OCI-LY7 (cell line): ENCODE data around the gene PIGW.

Experiments used
- EZH2phosphoT487 ChIP-seq: fragments of 200-600 bp; sonication (generic); IDR thresholded peaks from 2 replicates; pipeline ENCODE4 v1.6.1; 2018; ENCODE audit warnings: low read depth, borderline replicate concordance, mild to moderate bottlenecking, mixed run types, antibody characterized with exemption, low read length, moderate library complexity, mixed read lengths
- TF ChIP-seq, protein P1 (sequence below): fragments of 200-600 bp; sonication (generic); conservative IDR thresholded peaks from 2 replicates; pipeline ENCODE4 v1.5.1; 2014; ENCODE audit warnings: mild to moderate bottlenecking, antibody characterized with exemption, low read length, moderate library complexity, mixed read lengths

DNA sequence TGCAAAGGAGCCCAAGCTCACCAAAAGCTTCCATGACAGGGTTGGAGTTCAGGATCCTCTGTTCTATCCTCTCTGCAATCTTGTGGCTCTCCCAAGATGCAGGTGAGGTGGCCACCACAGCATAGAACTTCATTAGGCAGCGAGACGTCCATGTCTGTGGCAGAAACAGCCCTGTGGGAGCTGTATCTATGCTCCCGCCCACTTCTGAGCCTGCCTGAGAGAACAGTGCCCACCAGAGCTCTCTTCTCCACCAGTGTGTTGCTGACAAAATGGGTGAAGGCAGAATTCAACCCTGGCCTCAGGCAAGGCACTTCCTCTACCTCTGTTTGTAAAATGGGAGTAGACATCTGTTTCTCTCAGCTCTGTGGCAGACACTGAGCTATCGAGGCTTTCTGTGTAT lies 18.9 kb upstream of the PIGW start:
- TF ChIP-seq, protein P1, sequence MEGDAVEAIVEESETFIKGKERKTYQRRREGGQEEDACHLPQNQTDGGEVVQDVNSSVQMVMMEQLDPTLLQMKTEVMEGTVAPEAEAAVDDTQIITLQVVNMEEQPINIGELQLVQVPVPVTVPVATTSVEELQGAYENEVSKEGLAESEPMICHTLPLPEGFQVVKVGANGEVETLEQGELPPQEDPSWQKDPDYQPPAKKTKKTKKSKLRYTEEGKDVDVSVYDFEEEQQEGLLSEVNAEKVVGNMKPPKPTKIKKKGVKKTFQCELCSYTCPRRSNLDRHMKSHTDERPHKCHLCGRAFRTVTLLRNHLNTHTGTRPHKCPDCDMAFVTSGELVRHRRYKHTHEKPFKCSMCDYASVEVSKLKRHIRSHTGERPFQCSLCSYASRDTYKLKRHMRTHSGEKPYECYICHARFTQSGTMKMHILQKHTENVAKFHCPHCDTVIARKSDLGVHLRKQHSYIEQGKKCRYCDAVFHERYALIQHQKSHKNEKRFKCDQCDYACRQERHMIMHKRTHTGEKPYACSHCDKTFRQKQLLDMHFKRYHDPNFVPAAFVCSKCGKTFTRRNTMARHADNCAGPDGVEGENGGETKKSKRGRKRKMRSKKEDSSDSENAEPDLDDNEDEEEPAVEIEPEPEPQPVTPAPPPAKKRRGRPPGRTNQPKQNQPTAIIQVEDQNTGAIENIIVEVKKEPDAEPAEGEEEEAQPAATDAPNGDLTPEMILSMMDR: no peak
- TF ChIP-seq EZH2phosphoT487: no peak
